NCI-H748 (cell line): ENCODE results near the gene ANKFN1.

Experiments used
- DNase-seq: peaks from one replicate; lab custom pipeline; 2025; ENCODE audit not compliant: unreplicated experiment; lab: John Stamatoyannopoulos, UW

ANKFN1 gene

GRCh38 chr17:56549501-56549900 lies 396.2 kb downstream of the ANKFN1 start:
- no peak for DNase-seq

DNA sequence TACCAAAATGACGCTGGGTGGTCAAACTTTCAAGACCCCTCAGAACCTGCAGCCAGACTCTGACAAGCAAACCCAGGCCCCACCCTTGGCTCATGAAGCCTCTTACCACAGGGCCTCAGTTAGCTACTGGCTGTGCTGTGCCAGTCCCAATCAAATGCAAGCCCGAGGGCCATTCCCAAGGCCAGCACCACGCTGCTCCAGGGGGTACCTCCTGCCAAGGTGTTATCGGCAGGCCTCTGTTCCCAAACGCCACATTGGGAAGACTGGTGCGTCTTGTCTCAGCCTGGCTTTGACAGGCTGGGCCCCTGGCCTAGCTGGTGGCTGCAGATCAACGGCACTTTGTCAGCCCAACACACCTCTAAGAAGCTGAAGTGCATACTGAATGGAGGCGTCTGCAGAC lies 404.4 kb downstream of the ANKFN1 start:
- DNase-seq = no peak

DNA sequence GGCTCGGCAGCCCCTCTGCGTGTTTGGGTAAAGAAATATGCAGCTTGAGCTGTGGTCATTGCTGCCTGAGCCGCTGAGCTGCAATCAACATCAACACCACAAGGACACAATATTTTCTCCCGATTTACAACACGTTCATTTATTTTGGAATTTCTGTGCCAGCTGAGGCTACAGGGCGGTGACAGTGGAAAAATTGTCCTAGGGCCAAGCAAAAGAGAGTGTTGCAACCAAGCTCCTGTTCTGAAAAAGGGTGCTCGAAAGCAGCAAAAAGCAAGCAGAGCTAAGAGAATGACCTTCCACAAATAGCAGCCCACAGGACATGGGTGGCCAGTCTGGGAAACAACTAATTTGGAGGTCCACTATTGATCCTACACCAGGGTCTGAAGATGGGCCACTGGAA lies 404.8 kb downstream of the ANKFN1 start:
- no peak for DNase-seq
